Measurements from ENCODE around the gene GAK.
"Not testable (repeated sequence)": the region's sequence is repeated elsewhere in the genome, so short reads cannot be mapped to it uniquely, and the experiment has no call there.

GAK gene

DNA sequence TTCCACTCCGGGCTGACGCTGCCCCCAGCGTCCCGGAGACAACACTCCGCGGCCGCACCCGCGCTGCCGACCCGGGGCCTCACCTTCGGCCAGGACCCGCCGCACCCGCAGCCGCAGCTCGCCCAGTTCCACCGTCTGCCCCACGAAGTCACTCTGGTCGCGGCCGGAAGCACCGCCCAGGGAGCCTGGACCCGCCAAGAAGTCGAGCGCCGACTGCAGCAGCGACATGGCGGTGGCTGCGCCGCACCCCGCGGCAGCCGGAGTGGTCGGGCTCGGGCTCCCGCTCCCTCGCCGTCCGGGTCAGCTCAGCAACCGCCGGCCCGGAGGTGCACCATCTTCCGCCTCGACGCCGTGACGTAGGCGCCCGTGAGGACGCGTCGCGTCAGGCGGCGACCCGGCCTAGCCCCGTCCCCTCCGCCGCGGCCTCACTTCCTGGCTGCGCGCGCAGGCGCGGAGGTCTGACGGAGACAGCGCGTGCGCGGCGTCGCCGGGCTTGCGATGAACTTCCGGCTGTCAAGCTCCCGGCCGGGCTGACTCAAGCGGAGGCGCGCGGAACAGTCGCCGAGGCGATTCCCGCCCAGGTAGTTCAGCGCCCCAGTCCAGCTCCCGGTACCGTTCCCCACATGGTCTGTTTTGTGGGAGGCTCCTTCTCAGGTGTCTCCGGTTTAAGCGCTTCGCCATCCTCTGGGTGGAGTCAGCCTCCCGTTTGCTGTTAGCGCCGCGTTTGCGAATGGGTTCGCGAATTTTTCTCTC is at the start of gene GAK, which contains the start of gene TMEM175:
GAK (minus strand) TSS at position 357 of the 753 bp plus-strand sequence; CDS start at position 228, 129 bp downstream.
TMEM175 (plus strand) TSS at position 501 of the 753 bp plus-strand sequence. CDS start 15,280 bp downstream, outside the sequence.
- peak; percentile 98 for DNase-seq

- DNase-seq = no peak
Observed at GRCh38 chr4:978957-979701, 47.0 kb upstream of the GAK start.

DNA sequence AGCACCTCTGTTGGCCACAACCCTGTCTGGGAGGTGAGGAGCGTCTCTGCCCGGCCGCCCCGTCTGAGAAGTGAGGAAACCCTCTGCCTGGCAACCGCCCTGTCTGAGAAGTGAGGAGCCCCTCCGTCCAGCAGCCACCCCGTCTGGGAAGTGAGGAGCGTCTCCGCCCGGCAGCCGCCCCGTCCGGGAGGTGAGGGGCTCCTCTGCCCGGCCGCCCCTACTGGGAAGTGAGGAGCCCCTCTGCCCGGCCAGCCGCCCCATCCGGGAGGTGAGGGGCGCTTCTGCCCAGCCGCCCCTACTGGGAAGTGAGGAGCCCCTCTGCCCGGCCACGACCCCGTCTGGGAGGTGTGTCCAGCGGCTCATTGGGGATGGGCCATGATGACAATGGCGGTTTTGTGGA is 43.9 kb upstream of the GAK start:
- not testable (repeated sequence) for DNase-seq

DNA sequence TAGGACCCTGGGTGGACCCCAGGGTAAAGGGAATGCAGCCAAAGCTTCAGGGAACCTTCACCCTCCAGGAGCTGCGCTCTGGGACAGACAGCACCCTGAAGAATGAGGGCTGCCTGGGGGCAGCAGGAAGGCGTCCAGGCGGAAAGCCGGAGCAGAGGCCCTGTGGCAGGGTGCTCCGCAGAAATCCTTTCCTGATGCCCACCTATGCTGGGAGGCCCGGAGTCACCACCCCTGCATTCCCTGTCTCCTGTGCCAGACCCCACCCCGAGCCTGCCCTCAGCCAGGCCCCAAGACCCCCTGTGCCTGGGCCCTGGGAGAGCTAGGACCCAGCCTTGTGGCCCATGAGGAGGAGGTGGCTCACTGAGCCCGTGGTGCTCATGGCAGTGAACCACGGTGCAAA is 42.6 kb upstream of the GAK start:
- DNase-seq = peak; percentile 5

- peak; percentile 39 for DNase-seq
Observed at GRCh38 chr4:973431-974397, 41.6 kb upstream of the GAK start, which contains the start of gene DGKQ. TSS of gene DGKQ (minus strand) at chr4:973569. CDS start at chr4:973482, 87 bp downstream.

GRCh38 chr4:972651-973424 is 40.7 kb upstream of the GAK start:
- peak; percentile 55 for DNase-seq

- DNase-seq = no peak
Observed at GRCh38 chr4:971666-972500, 39.8 kb upstream of the GAK start.

GRCh38 chr4:970854-971520 is 38.9 kb upstream of the GAK start:
- DNase-seq = no peak

DNA sequence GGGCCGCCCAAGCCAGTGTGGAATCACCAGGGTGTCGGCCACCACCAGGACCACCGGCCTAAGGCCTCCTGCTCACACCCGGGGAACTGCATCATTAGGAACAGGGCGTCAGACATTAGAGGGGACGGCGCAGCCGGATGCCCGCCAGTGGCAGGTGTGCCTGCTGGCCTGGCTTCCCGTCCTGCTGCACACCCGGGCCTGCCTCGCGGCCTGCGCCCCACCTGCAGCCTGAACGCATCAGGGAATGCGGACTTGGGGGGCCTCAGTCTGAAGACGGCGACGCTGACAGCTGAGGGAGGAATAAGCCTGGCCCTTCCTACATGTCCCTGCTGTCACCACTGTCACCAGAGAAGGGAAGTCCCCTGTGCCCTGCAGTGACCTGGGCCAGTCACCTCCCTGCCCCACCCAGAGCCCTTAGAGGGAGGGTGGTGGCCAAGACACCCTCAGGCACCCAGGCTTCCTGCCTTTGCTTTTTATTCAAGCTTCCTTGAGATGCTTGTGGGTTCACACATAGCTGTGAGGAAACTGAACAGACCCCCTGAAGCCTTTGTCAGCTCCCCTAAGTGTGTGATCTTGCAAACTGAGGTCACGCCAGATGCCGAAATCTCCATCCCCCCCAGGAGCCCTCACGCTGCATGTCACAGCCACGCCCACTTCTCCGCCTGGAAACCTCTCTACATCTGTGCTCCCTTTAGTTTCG is 38.1 kb upstream of the GAK start:
- DNase-seq = no peak

DNA sequence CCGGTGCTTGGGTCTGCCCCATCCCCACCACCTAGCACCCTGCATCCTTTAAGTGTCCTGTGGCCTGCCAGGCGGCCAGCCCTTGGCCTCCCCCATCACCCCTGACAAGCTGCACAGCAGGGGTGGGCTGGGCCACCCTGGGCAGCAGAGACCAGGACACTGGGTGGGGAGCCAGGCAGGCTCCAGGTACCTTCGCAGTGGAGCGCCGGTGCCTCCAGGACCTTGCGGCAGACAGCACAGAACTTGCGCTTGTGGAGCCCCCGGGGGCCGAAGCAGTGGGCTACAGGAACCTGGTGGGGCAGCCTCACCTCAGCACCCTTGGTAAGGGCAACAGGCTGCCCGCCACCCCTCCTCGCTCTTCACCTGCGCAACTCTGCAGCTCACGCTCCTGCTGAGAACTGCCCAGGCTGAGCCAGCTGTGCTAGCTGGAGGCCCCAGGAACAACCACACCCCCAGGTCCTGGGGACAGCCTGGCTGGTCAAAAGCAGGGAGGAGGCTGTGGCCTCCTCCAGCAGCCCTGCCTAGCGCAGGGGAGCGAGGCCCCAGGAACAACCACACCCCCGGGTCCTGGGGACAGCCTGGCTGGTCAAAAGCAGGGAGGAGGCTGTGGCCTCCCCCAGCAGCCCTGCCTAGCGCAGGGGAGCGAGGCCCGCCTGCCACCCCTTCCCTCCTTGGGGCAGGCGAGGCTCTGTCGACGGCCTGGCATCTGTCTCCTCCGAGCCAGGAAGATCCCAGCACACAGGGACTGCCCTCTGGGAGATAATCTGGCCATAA is 36.7 kb upstream of the GAK start:
- no peak for DNase-seq

GRCh38 chr4:968221-968620 is 36.1 kb upstream of the GAK start:
- peak; percentile 17 for DNase-seq

DNA sequence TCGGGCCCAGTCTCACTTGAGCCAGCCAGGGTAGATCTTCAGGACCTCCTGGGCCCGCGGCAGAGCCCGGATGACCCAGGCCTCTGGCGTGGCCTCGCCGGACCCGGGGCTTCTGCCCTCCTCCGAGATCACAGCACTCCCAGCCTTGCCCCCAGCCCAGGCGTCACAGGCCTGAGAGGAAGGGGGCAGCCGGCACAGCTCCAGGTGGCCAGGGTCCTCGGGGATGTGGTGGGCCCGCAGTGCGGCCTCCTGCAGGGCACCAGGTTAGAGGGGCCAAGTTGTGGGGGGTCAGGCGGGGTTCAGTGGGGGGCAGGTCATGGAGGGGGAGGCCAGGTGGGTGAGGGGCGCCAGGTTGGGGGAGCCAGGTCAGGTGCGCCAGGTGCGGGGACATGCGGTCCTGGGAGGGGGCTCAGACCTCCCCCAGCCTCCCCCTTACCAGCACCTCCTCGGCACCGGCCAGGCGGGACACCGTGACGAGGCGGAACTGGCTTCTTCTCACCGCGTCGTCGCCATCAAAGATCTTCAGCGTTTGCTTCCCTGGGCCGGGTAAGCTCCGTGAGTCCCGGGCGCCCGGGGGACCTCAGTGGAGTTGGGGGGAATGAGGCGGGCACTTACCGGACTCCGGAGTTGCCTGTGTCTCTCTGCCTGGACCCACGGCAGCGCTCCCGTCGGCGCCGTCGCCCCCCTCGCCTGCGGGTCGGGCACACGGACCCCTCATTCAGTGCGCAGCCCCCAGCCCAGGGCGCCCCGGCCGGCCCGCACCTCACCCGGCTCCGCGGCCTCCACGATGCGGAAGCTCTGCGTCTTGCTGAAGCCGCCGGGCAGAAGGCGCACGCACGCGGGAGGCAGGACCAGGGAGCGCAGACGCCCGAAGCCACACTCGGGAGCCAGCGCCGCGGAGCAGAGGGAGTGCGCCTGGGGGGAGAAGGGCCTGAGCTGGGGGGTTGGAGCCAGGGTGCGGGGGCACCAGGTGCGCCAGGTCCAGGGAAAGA is 35.3 kb upstream of the GAK start:
- peak; percentile 48 for DNase-seq

DNA sequence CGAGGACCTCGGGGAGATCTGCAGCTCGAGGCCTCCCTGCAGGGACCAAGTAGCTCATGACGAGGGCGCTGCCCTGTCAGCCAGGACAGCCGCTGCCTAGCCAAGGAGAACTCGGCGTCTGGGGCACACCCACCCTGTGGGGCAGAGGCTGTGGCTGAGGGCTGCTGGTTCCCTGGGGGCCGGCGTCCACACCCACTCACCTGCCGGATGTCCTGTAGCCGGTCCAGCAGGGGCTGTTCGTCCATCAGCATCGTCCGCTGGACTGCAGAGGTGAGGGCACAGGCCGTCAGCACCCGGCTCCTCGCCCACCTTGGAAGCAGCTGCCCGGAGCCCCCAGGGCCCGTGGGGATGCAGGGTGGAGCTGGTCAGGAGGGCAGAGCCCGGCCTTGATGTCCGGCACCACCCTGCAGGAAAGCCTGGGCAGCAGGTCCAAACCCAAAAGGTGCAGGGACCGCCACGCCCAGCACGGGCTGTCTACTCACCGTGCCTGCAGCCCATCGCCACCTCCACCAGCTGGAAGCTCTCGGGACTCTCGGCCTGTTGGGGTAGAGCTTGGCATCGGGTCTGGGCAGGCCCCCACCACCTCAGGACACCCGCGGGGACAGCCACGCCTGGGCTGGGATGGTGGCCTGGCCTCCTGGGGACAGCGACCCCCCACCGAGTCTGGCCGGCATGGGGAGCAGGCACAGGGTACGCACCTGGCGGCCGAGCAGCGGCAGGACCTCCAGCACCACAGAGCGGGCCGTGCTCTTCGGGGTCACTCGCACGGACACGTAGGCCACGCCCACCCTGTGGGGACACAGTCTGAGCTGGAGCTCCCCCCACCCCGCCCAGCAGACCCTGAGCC is 34.4 kb upstream of the GAK start:
- peak; percentile 7 for DNase-seq

GRCh38 chr4:965766-966134 is 33.6 kb upstream of the GAK start:
- DNase-seq = peak; percentile 2

DNA sequence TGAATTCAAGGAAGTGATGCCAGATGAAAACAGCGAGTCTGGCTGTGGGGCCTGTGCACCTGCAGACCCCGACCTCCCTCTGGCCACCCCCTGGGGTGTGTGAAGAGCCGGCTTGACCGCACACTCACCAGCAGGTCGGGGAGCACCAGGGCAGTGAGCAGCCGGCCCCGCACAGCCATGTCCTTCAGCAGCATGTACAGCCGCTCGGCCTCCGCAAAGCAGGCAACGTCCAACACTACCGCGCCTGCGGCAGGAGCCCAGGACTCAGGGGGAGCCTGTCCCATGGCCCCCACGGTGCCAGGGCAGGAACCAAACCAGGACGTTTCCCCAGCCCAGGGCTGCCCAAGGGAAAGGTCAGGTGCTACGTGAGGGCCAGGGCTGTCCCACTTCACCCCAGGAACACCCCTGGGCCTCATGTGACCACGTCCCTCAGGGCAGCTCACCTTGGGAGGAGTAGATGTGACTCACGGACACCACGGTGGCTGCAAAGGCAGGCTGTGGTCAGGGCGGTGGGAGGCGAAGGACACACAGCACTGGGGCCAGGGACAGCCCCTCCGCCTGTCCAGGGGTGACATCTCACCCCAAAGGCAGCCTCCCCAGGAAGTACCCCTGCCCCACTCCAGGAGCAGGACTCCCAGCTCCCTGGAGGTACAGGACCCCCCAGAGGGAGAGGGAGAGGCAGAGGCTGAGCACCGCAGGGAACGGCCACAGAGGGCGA is 33.1 kb upstream of the GAK start:
- peak; percentile 2 for DNase-seq

All from retina (tissue), 1 donor.